ENCODE data around the gene PNPLA2. TPM values are rescaled to one million over a fixed set of nuclear protein-coding genes. Genes with fewer than 3 reads are reported as not detected.

PNPLA2 gene
- total RNA-seq, 2 donors from 2014 or later: 61.8 to 115 TPM

GRCh38 chr11:826836-827145 lies 8.1 kb downstream of the PNPLA2 start:
- no peak for TF ChIP-seq CTCF (IDR thresholded peaks at IDR 0.05)
- TF ChIP-seq POLR2AphosphoS5 (IDR thresholded peaks at IDR 0.05): no peak
- no peak for TF ChIP-seq POLR2A (IDR thresholded peaks at IDR 0.05)
- no peak for DNase-seq (ENCODE audit: low spot score)
- Histone ChIP-seq H3K27me3 (replicated peaks; ENCODE audit: insufficient read depth) (no peaks in the 10 kb centered on the region), H3K36me3 (peaks cover 8 to 16% of the 10 kb centered on the region in 2 donors), H3K4me1 (replicated peaks) (peaks cover 33% of the 10 kb centered on the region), H3K9me3 (no peaks in the 10 kb centered on the region), H3K4me3 (peak overlapping the region; percentile 31 to 37), H3K27ac (peak overlapping the region; percentile 46 to 62)
- 6% methylated on average over 22 of the region's 22 CpGs for WGBS
- intact Hi-C loops (cut with DNase I): no loop called here

- no peak for DNase-seq (ENCODE audit: low spot score)
- Histone ChIP-seq H3K36me3 (peaks cover 8 to 16% of the 10 kb centered on the region in 2 donors), H3K27me3 (replicated peaks; ENCODE audit: insufficient read depth) (no peaks in the 10 kb centered on the region), H3K4me1 (replicated peaks) (peaks cover 35% of the 10 kb centered on the region), H3K27ac (peak overlapping the region; percentile 46 to 62), H3K4me3 (peak overlapping the region; percentile 31 to 37), H3K9me3 (no peaks in the 10 kb centered on the region)
- WGBS: 23% methylated on average over 24 of the region's 66 CpGs
- intact Hi-C loops (cut with DNase I): no loop called here
- no peak for TF ChIP-seq CTCF (IDR thresholded peaks at IDR 0.05)
- no peak for TF ChIP-seq POLR2AphosphoS5 (IDR thresholded peaks at IDR 0.05)
- TF ChIP-seq POLR2A (IDR thresholded peaks at IDR 0.05): no peak
Measured at GRCh38 chr11:827146-827896, 8.6 kb downstream of the PNPLA2 start.

GRCh38 chr11:827897-828192 lies 9.1 kb downstream of the PNPLA2 start, which contains the start of gene CRACR2B:
TSS of gene CRACR2B (plus strand) at chr11:827919. CDS start at chr11:828608, 689 bp downstream.
- H3K4me1 ChIP-seq (replicated peaks): peaks cover 38% of the 10 kb centered on the region
- TF ChIP-seq POLR2A (IDR thresholded peaks at IDR 0.05) (no peak), POLR2AphosphoS5 (IDR thresholded peaks at IDR 0.05) (no peak), CTCF (IDR thresholded peaks at IDR 0.05) (no peak)
- H3K9me3 ChIP-seq: no peaks in the 10 kb centered on the region
- H3K27me3 ChIP-seq (replicated peaks; ENCODE audit: insufficient read depth): no peaks in the 10 kb centered on the region
- peak within 1 kb of the TSS; percentile 31 to 37 for H3K4me3 ChIP-seq
- WGBS: 56% methylated on average over 5 of the region's 5 CpGs
- intact Hi-C loops (cut with DNase I): no loop called here
- peak within 1 kb of the TSS; percentile 46 to 62 for H3K27ac ChIP-seq
- H3K36me3 ChIP-seq: peaks cover 8 to 16% of the 10 kb centered on the region in 2 donors
- no peak for DNase-seq (ENCODE audit: low spot score)

GRCh38 chr11:828506-829175 lies 9.9 kb downstream of the PNPLA2 start:
- DNase-seq (ENCODE audit: low spot score): no peak
- TF ChIP-seq CTCF (IDR thresholded peaks at IDR 0.05): no peak
- no peak for TF ChIP-seq POLR2AphosphoS5 (IDR thresholded peaks at IDR 0.05)
- TF ChIP-seq POLR2A (IDR thresholded peaks at IDR 0.05): no peak
- H3K27ac ChIP-seq: no peak overlapping the region
- WGBS: 88% methylated on average over 20 of the region's 21 CpGs
- H3K9me3 ChIP-seq: no peaks in the 10 kb centered on the region
- intact Hi-C loops (cut with DNase I): no loop called here
- H3K27me3 ChIP-seq (replicated peaks; ENCODE audit: insufficient read depth): no peaks in the 10 kb centered on the region
- no peak overlapping the region for H3K4me3 ChIP-seq
- H3K36me3 ChIP-seq: peaks cover 7 to 13% of the 10 kb centered on the region in 2 donors
- peaks cover 39% of the 10 kb centered on the region for H3K4me1 ChIP-seq (replicated peaks)
